Kidney (tissue), 14 donors: ENCODE data around the gene JPH3. TPM values are rescaled to one million over a fixed set of nuclear protein-coding genes. Genes with fewer than 3 reads are reported as not detected.
A peak's percentile ranks its signal among the peaks of the same experiment; 100 is the strongest.

Experiments used
- DNase-seq, 5 donors: peaks; one replicate each; pipeline ENCODE4 v3.0.0-alpha.2; 2013 to 2020
- FAIRE-seq: peaks from 2 replicates; lab custom pipeline; 2012; peaks lifted over from hg19 to GRCh38; lab: Jason Lieb, UNC
- H3K27ac ChIP-seq, 2 donors: one replicate each; pipeline ENCODE4 v1.7.0; 2013; ENCODE audit warnings: low read depth in 2 of 2, low read length in 2 of 2, inconsistent platforms in 1 of 2
- H3K27me3 ChIP-seq: one replicate; pipeline ENCODE4 v1.7.1; 2013; ENCODE audit warnings: low read length, inconsistent platforms; ENCODE audit not compliant: control insufficient read depth, insufficient read depth
- H3K36me3 ChIP-seq, 3 donors: one replicate each; pipeline versions ENCODE4 v1.7.0 to v1.7.1; 2013; ENCODE audit warnings: low read length in 3 of 3, control low read depth in 1 of 3, inconsistent platforms in 1 of 3; ENCODE audit not compliant: insufficient read depth in 3 of 3, control insufficient read depth in 2 of 3
- H3K4me1 ChIP-seq, 3 donors: one replicate each; pipeline versions ENCODE4 v1.7.0 to v1.7.1; 2013; ENCODE audit warnings: low read length in 3 of 3, inconsistent platforms in 1 of 3, low read depth in 1 of 3; ENCODE audit not compliant: control insufficient read depth in 2 of 3, insufficient read depth in 2 of 3
- H3K4me3 ChIP-seq, 3 donors: one replicate each; pipeline versions ENCODE4 v1.7.0 to v1.8.1; 2013; ENCODE audit warnings: low read length in 3 of 3, control low read depth in 1 of 3, inconsistent platforms in 1 of 3
- H3K9ac ChIP-seq, 3 donors: one replicate each; pipeline versions ENCODE4 v1.7.0 to v1.7.1; 2013; ENCODE audit warnings: low read length in 3 of 3, control low read depth in 1 of 3, inconsistent platforms in 1 of 3
- H3K9me3 ChIP-seq, 3 donors: one replicate each; pipeline versions ENCODE4 v1.7.0 to v1.7.1; 2013; ENCODE audit warnings: low read length in 3 of 3, control low read depth in 1 of 3, inconsistent platforms in 1 of 3; ENCODE audit not compliant: control insufficient read depth in 2 of 3, insufficient read depth in 1 of 3
- CTCF ChIP-seq: IDR thresholded peaks from 3 replicates; pipeline ENCODE4 v1.5.1; 2012; ENCODE audit warnings: mild to moderate bottlenecking, moderate library complexity, borderline replicate concordance; ENCODE audit not compliant: insufficient read depth; ENCODE audit errors: extremely low read depth
- intact Hi-C: fragments of 100-400 bp; cut with DNase I; formaldehyde crosslinking; loops from one replicate; pipeline ENCODE4 v1.11.1; 2022
- polyA plus RNA-seq: library from polyadenylated mRNA; stranded (reverse); fragments of 350-450 nt; fragmentation: Illumina TruSeq; extraction: RNeasy Lipid Tissue Mini Kit (QIAGEN cat#74804); gene quantifications from one replicate; pipeline ENCODE4 v1.2.3, GENCODE V29; 2014; ENCODE audit warnings: low read depth, low replicate concordance; ENCODE audit not compliant: insufficient read depth
- total RNA-seq: library from RNA; stranded (reverse); fragmentation: NEBNext Ultra II Directional; extraction: Animal tissue kit (Norgen Biotek cat#: 25700); gene quantifications from one replicate; pipeline ENCODE4 v1.2.1, GENCODE V29; 2021
- donor health status: control.
- donor health status: control.
- donor health status: control.
- donor health status: control.
- donor health status: control.
- donor health status: DM: yes; HTN: yes; CAD: no.
- donor health status: Normal renal cell carcinoma (clear cell type).

Gene JPH3
- total and polyA plus RNA-seq, 2 donors from 2014 or later = 0.69 TPM; not detected in 1

- H3K36me3 ChIP-seq = no peaks in the 10 kb centered on the region
- H3K27ac ChIP-seq = no peak overlapping the region
- H3K9ac ChIP-seq = no peak overlapping the region
- no peaks in the 10 kb centered on the region for H3K9me3 ChIP-seq
- DNase-seq (peak in 4 of 5 donors; percentile 75 to 81 (median 78)), FAIRE-seq (no peak)
- TF ChIP-seq CTCF = no peak
- intact Hi-C loops = no loop called here
- no peak overlapping the region for H3K4me3 ChIP-seq
- H3K4me1 ChIP-seq = no peaks in the 10 kb centered on the region
- no peaks in the 10 kb centered on the region for H3K27me3 ChIP-seq
Measured at GRCh38 chr16:87648236-87648635, 45.9 kb downstream of the JPH3 start.

- no peak for FAIRE-seq
- Histone ChIP-seq H3K27me3 (no peaks in the 10 kb centered on the region), H3K9me3 (no peaks in the 10 kb centered on the region), H3K4me1 (no peaks in the 10 kb centered on the region), H3K27ac (no peak overlapping the region), H3K36me3 (no peaks in the 10 kb centered on the region), H3K9ac (no peak overlapping the region), H3K4me3 (no peak overlapping the region)
- no peak for TF ChIP-seq CTCF
- DNase-seq = no peak
- intact Hi-C loops = no loop called here
Measured at GRCh38 chr16:87648698-87649487, 46.6 kb downstream of the JPH3 start.

- no peak for DNase-seq
- H3K9ac ChIP-seq = no peak overlapping the region
- H3K36me3 ChIP-seq = no peaks in the 10 kb centered on the region
- FAIRE-seq = no peak
- H3K9me3 ChIP-seq = no peaks in the 10 kb centered on the region
- H3K27ac ChIP-seq = no peak overlapping the region
- intact Hi-C loops = no loop called here
- no peak overlapping the region for H3K4me3 ChIP-seq
- H3K4me1 ChIP-seq = no peaks in the 10 kb centered on the region
- TF ChIP-seq CTCF = no peak
- H3K27me3 ChIP-seq = no peaks in the 10 kb centered on the region
Measured at GRCh38 chr16:87652386-87652785, 50.1 kb downstream of the JPH3 start.
